Stimulated activated CD8-positive, alpha-beta memory T cell treated with anti-CD3 and anti-CD28 coated beads, Interleukin-4, amount 100 ng/mL, for 4 hours (primary cell): ENCODE results near the gene PCSK5.
"Not testable (repeated sequence)": the region's sequence is repeated elsewhere in the genome, so short reads cannot be mapped to it uniquely, and the experiment has no call there.

ENCODE experiments used
- DNase-seq, 2 donors: peaks; one replicate each; pipeline ENCODE4 v3.0.0-alpha.2; 2020; ENCODE audit warnings: low read depth in 2 of 2, low spot score in 1 of 2

Gene PCSK5

GRCh38 chr9:76298521-76299144 is 408.2 kb downstream of the PCSK5 start:
- no peak for DNase-seq

- no peak for DNase-seq
Measured at GRCh38 chr9:76302543-76302942, 412.1 kb downstream of the PCSK5 start.

GRCh38 chr9:76302947-76303550 is 412.6 kb downstream of the PCSK5 start:
- DNase-seq = no peak

- not testable (repeated sequence) for DNase-seq
Measured at GRCh38 chr9:76307047-76307446, 416.6 kb downstream of the PCSK5 start.

- DNase-seq = no peak
Measured at GRCh38 chr9:76310577-76310976, 420.1 kb downstream of the PCSK5 start.

- DNase-seq = no peak
Measured at GRCh38 chr9:76310991-76311390, 420.5 kb downstream of the PCSK5 start.

GRCh38 chr9:76311537-76311936 is 421.1 kb downstream of the PCSK5 start:
- no peak for DNase-seq

GRCh38 chr9:76313771-76314170 is 423.3 kb downstream of the PCSK5 start:
- DNase-seq = no peak

- DNase-seq = no peak
Measured at GRCh38 chr9:76314321-76314720, 423.8 kb downstream of the PCSK5 start.

- DNase-seq = no peak
Measured at GRCh38 chr9:76316069-76316468, 425.6 kb downstream of the PCSK5 start.

GRCh38 chr9:76319466-76319865 is 429.0 kb downstream of the PCSK5 start:
- DNase-seq = not testable (repeated sequence)

GRCh38 chr9:76321195-76321828 is 430.8 kb downstream of the PCSK5 start:
- DNase-seq = no peak

- no peak for DNase-seq
Measured at GRCh38 chr9:76322810-76323209, 432.3 kb downstream of the PCSK5 start.

GRCh38 chr9:76323490-76323889 is 433.0 kb downstream of the PCSK5 start:
- no peak for DNase-seq

GRCh38 chr9:76324030-76324429 is 433.6 kb downstream of the PCSK5 start:
- DNase-seq = not testable (repeated sequence)

- no peak for DNase-seq
Measured at GRCh38 chr9:76330034-76330433, 439.6 kb downstream of the PCSK5 start.

- DNase-seq = no peak
Measured at GRCh38 chr9:76333388-76333787, 442.9 kb downstream of the PCSK5 start.

- DNase-seq = no peak
Measured at GRCh38 chr9:76333964-76334363, 443.5 kb downstream of the PCSK5 start.

- DNase-seq = no peak
Measured at GRCh38 chr9:76336027-76336426, 445.6 kb downstream of the PCSK5 start.

GRCh38 chr9:76338418-76338817 is 447.9 kb downstream of the PCSK5 start:
- no peak for DNase-seq

GRCh38 chr9:76341616-76342015 is 451.1 kb downstream of the PCSK5 start:
- DNase-seq = no peak

- no peak for DNase-seq
Measured at GRCh38 chr9:76342201-76342600, 451.7 kb downstream of the PCSK5 start.

GRCh38 chr9:76342858-76343257 is 452.4 kb downstream of the PCSK5 start:
- no peak for DNase-seq
